GM12892 (cell line): ENCODE results near the gene WDFY4.

ENCODE experiments used
- POLR2A ChIP-seq: IDR thresholded peaks from 2 replicates; pipeline ENCODE4 v1.6.1; 2011; ENCODE audit warnings: low read depth, low read length, control low read depth
- POLR2AphosphoS5 ChIP-seq: IDR thresholded peaks from 2 replicates; pipeline ENCODE4 v1.6.1; 2011; ENCODE audit warnings: low read depth, low read length, control low read depth

GRCh38 chr10:48821111-48821510 is 136.4 kb downstream of the WDFY4 start:
- no peak for TF ChIP-seq POLR2A
- TF ChIP-seq POLR2AphosphoS5 = no peak
